Upper lobe of left lung (tissue), 6 donors: ENCODE measurements around the gene SAMD7. TPM values are rescaled to one million over a fixed set of nuclear protein-coding genes. Genes with fewer than 3 reads are reported as not detected.

Experiments
- ATAC-seq, 2 donors: fragments of 200-7000 bp; cut with Tn5 transposase; one replicate each; pipeline ENCODE4 v1.9.1; 2022; ENCODE audit warnings: mild to moderate bottlenecking in 2 of 2, moderate library complexity in 2 of 2; ENCODE audit not compliant: low FRiP score in 2 of 2
- DNase-seq, 2 donors: peaks; one replicate each; pipeline ENCODE4 v3.0.0-alpha.2; 2019 to 2020
- H3K27ac ChIP-seq, 4 donors: fragments of 200-600 bp; sonication (generic); one replicate each; pipeline ENCODE4 v1.5.1; 2016 to 2019
- H3K27me3 ChIP-seq, 4 donors: fragments of 200-600 bp; sonication (generic); one replicate each; pipeline ENCODE4 v1.5.1; 2017 to 2019
- H3K36me3 ChIP-seq, 4 donors: fragments of 200-600 bp; sonication (generic); one replicate each; pipeline ENCODE4 v1.5.1; 2016 to 2019
- H3K4me1 ChIP-seq, 4 donors: fragments of 200-600 bp; sonication (generic); one replicate each; pipeline ENCODE4 v1.5.1; 2018 to 2019
- H3K4me3 ChIP-seq, 4 donors: fragments of 200-600 bp; sonication (generic); one replicate each; pipeline ENCODE4 v1.5.1; 2017 to 2019; ENCODE audit warnings: mild to moderate bottlenecking in 2 of 4, moderate library complexity in 1 of 4
- H3K9me3 ChIP-seq, 4 donors: fragments of 200-600 bp; sonication (generic); one replicate each; pipeline ENCODE4 v1.5.1; 2018 to 2019
- CTCF ChIP-seq, 6 experiments: fragments of 450-650 bp in 4 of 6; fragments of 200-600 bp in 2 of 6; sonication (generic) in 2 of 6; IDR thresholded peaks; one replicate each; pipeline ENCODE4 v1.5.1; 2016 to 2019; ENCODE audit warnings: antibody characterized with exemption in 6 of 6
- EP300 ChIP-seq, 4 donors: sonication (generic); formaldehyde crosslinking; IDR thresholded peaks; one replicate each; pipeline ENCODE4 v1.5.1; 2017; ENCODE audit warnings: antibody characterized with exemption in 4 of 4, control low read depth in 2 of 4
- POLR2A ChIP-seq, 4 donors: fragments of 450-650 bp; IDR thresholded peaks; one replicate each; pipeline ENCODE4 v1.5.1; 2016 to 2017; ENCODE audit warnings: antibody characterized with exemption in 4 of 4, mild to moderate bottlenecking in 2 of 4
- POLR2AphosphoS5 ChIP-seq, 2 donors: sonication (generic); formaldehyde crosslinking; IDR thresholded peaks; one replicate each; pipeline ENCODE4 v1.5.1; 2017; ENCODE audit warnings: antibody characterized with exemption in 2 of 2
- WGBS, 2 donors: methylation state at CpG; one replicate each; pipeline ENCODE4 v1.1.5; 2017 to 2018; 5-methylcytosine and 5-hydroxymethylcytosine counted together
- total RNA-seq, 6 donors: library from RNA; depleted of rRNA in 4 of 6; stranded (reverse); fragments of >200 nt in 4 of 6; gene quantifications; one replicate each; pipeline versions ENCODE4 v1.1.0 to v1.2.1, GENCODE V29; 2016 to 2021
- donor health status: DM: no; HTN: no; CAD: no; lungs with moderate emphysema.
- donor health status: DM: no; HTN: yes; CAD: no; lungs with severe emphysema.

SAMD7 gene
- total RNA-seq, 6 donors from 2014 or later, result not detected

GRCh38 chr3:169891886-169892285 is 19.5 kb upstream of the SAMD7 start:
- WGBS, 2 donors, result 73 to 89% methylated on average over 7 of the region's 7 CpGs
- H3K9me3 ChIP-seq, result no peaks in the 10 kb centered on the region
- ATAC-seq (no peak), DNase-seq (no peak)
- no peak overlapping the region for H3K4me3 ChIP-seq
- H3K27ac ChIP-seq, result no peak overlapping the region
- no peaks in the 10 kb centered on the region for H3K36me3 ChIP-seq
- TF ChIP-seq POLR2A (IDR thresholded peaks at IDR 0.05), result no peak
- no peak for TF ChIP-seq POLR2AphosphoS5 (IDR thresholded peaks at IDR 0.05)
- no peak for TF ChIP-seq CTCF (IDR thresholded peaks at IDR 0.05)
- TF ChIP-seq EP300 (IDR thresholded peaks at IDR 0.05), result no peak
- H3K4me1 ChIP-seq, result no peaks in the 10 kb centered on the region
- no peaks in the 10 kb centered on the region for H3K27me3 ChIP-seq

GRCh38 chr3:169894110-169894509 is 17.3 kb upstream of the SAMD7 start:
- ATAC-seq (no peak), DNase-seq (no peak)
- Histone ChIP-seq H3K27me3 (no peaks in the 10 kb centered on the region), H3K9me3 (no peaks in the 10 kb centered on the region), H3K4me1 (no peaks in the 10 kb centered on the region), H3K27ac (no peak overlapping the region), H3K4me3 (no peak overlapping the region), H3K36me3 (no peaks in the 10 kb centered on the region)
- TF ChIP-seq POLR2AphosphoS5 (IDR thresholded peaks at IDR 0.05) (no peak), EP300 (IDR thresholded peaks at IDR 0.05) (no peak), POLR2A (IDR thresholded peaks at IDR 0.05) (no peak), CTCF (IDR thresholded peaks at IDR 0.05) (no peak)
- WGBS, 2 donors, result 73% methylated on average over 7 of the region's 7 CpGs

GRCh38 chr3:169895072-169895471 is 16.3 kb upstream of the SAMD7 start:
- 69 to 71% methylated on average over 6 of the region's 6 CpGs for WGBS, 2 donors
- no peaks in the 10 kb centered on the region for H3K36me3 ChIP-seq
- DNase-seq, result no peak
- H3K27ac ChIP-seq, result no peak overlapping the region
- no peak for ATAC-seq
- no peaks in the 10 kb centered on the region for H3K27me3 ChIP-seq
- TF ChIP-seq POLR2AphosphoS5 (IDR thresholded peaks at IDR 0.05) (no peak), POLR2A (IDR thresholded peaks at IDR 0.05) (no peak), EP300 (IDR thresholded peaks at IDR 0.05) (no peak), CTCF (IDR thresholded peaks at IDR 0.05) (no peak)
- H3K9me3 ChIP-seq, result no peaks in the 10 kb centered on the region
- no peak overlapping the region for H3K4me3 ChIP-seq
- H3K4me1 ChIP-seq, result no peaks in the 10 kb centered on the region

GRCh38 chr3:169897284-169897683 is 14.1 kb upstream of the SAMD7 start:
- H3K27ac ChIP-seq, result no peak overlapping the region
- WGBS, 2 donors, result 94 to 100% methylated on average over 1 of the region's 1 CpG
- H3K4me1 ChIP-seq, result no peaks in the 10 kb centered on the region
- DNase-seq (no peak), ATAC-seq (no peak)
- no peaks in the 10 kb centered on the region for H3K36me3 ChIP-seq
- no peaks in the 10 kb centered on the region for H3K27me3 ChIP-seq
- TF ChIP-seq EP300 (IDR thresholded peaks at IDR 0.05) (no peak), CTCF (IDR thresholded peaks at IDR 0.05) (no peak), POLR2AphosphoS5 (IDR thresholded peaks at IDR 0.05) (no peak), POLR2A (IDR thresholded peaks at IDR 0.05) (no peak)
- H3K9me3 ChIP-seq, result peaks cover 7 to 16% (median 10%) of the 10 kb centered on the region in 4 donors
- H3K4me3 ChIP-seq, result no peak overlapping the region

GRCh38 chr3:169901453-169901852 is 9.9 kb upstream of the SAMD7 start:
- no peaks in the 10 kb centered on the region for H3K36me3 ChIP-seq
- WGBS, 2 donors, result 93 to 98% methylated on average over 1 of the region's 1 CpG
- no peak overlapping the region for H3K27ac ChIP-seq
- H3K4me3 ChIP-seq, result no peak overlapping the region
- no peak for DNase-seq
- peaks cover 7 to 20% (median 10%) of the 10 kb centered on the region in 4 donors for H3K9me3 ChIP-seq
- ATAC-seq, result no peak
- H3K27me3 ChIP-seq, result no peaks in the 10 kb centered on the region
- TF ChIP-seq CTCF (IDR thresholded peaks at IDR 0.05), result no peak
- no peak for TF ChIP-seq EP300 (IDR thresholded peaks at IDR 0.05)
- no peak for TF ChIP-seq POLR2A (IDR thresholded peaks at IDR 0.05)
- TF ChIP-seq POLR2AphosphoS5 (IDR thresholded peaks at IDR 0.05), result no peak
- H3K4me1 ChIP-seq, result peaks cover 0 to 3% (median 0%) of the 10 kb centered on the region in 4 donors
